ENCODE data around the gene CLDN18. TPM values are rescaled to one million over a fixed set of nuclear protein-coding genes. Genes with fewer than 3 reads are reported as not detected.

Gene CLDN18
- total and polyA plus RNA-seq, 2 experiments from 2014 or later = 0.19 TPM; not detected in 1

GRCh38 chr3:138081371-138082084, 71.6 kb downstream of the CLDN18 start:
- H3K4me1 Mint-ChIP-seq = no peaks in the 10 kb centered on the region; the same call in 2 of the 3 replicates

More at GRCh38 chr3:138081371-138082084, 71.6 kb downstream of the CLDN18 start:
- Mint-ChIP-seq H3K4me3 (no peak overlapping the region), H3K9me3 (no peaks in the 10 kb centered on the region), H3K36me3 (ENCODE audit: low read depth) (peaks cover 18% of the 10 kb centered on the region), H3K27ac (no peak overlapping the region), H3K27me3 (ENCODE audit: insufficient read depth, low read depth, poor library complexity) (peaks cover 3% of the 10 kb centered on the region)
- TF ChIP-seq ETS1 (IDR thresholded peaks at IDR 0.05) = no peak
- no peak for TF ChIP-seq ZNF462 (CRISPR knock-in tag; IDR thresholded peaks at IDR 0.05)
- no peak for TF ChIP-seq POLR2AphosphoS5 (IDR thresholded peaks at IDR 0.05; ENCODE audit: low read depth)
- no peak for TF ChIP-seq NANOG (IDR thresholded peaks at IDR 0.05; ENCODE audit: borderline replicate concordance)
- no peak for TF ChIP-seq EZH2 (IDR thresholded peaks at IDR 0.05; ENCODE audit: low read depth, unreplicated experiment)
- H3F3A ChIP-seq (replicated peaks; ENCODE audit: low read depth) = no peaks in the 10 kb centered on the region
- no peak overlapping the region for H3K4me3 ChIP-seq
- no peaks in the 10 kb centered on the region for H4K20me1 ChIP-seq (replicated peaks; ENCODE audit: insufficient read depth)
- no peak overlapping the region for H3K27ac ChIP-seq (ENCODE audit: low read depth)
- H3K79me2 ChIP-seq (replicated peaks; ENCODE audit: insufficient read depth) = no peaks in the 10 kb centered on the region
- ATAC-seq (no peak), DNase-seq (ENCODE audit: low spot score) (no peak)
- H3K4me1 ChIP-seq (ENCODE audit: insufficient read depth) = no peaks in the 10 kb centered on the region
- H3K36me3 ChIP-seq (ENCODE audit: insufficient read depth) = no peaks in the 10 kb centered on the region; the same call in 1 of the 2 replicates
- H3K9me2 ChIP-seq (ENCODE audit: insufficient read depth) = no peaks in the 10 kb centered on the region
- no peak overlapping the region for H2AFZ ChIP-seq
- no peak overlapping the region for H3K4me2 ChIP-seq
- no peaks in the 10 kb centered on the region for H3K27me3 ChIP-seq (ENCODE audit: insufficient read depth)
